ENCODE measurements around the gene RASL10A.

- no peak for TF ChIP-seq CTCF (IDR thresholded peaks at IDR 0.05)
- TF ChIP-seq POLR2A (IDR thresholded peaks at IDR 0.05), result no peak
These were observed 24.1 kb upstream of the RASL10A start for GRCh38 chr22:29339381-29340235.

Data from Peyer's patch (tissue), 4 donors.